OCI-LY7 (cell line): ENCODE measurements around the gene NOD2.

ENCODE experiments used
- EZH2phosphoT487 ChIP-seq: fragments of 200-600 bp; sonication (generic); IDR thresholded peaks from 2 replicates; pipeline ENCODE4 v1.6.1; 2018; ENCODE audit warnings: low read depth, borderline replicate concordance, mild to moderate bottlenecking, mixed run types, antibody characterized with exemption, low read length, moderate library complexity, mixed read lengths
- TF ChIP-seq, protein P1 (sequence below): fragments of 200-600 bp; sonication (generic); conservative IDR thresholded peaks from 2 replicates; pipeline ENCODE4 v1.5.1; 2014; ENCODE audit warnings: mild to moderate bottlenecking, antibody characterized with exemption, low read length, moderate library complexity, mixed read lengths

DNA sequence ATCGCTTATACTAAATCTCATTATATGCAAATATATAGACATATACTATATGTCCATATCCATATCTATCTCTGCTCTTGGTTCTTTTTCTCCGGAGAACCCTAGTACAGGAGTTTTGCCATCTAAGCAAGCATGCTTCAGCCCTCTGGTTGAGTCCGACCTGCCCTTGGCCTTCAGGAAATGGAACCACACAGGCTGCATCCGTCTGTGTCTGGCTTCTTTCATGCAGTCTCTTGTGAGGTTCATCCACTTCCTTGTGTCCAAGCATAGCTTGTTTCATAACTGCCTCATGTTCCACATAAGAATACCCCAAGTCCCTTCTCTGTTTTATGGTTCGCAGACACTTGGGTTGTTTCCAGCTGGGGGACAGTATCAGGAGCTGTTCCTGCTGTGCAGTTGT, 29.1 kb upstream of the NOD2 start:
- TF ChIP-seq EZH2phosphoT487, result no peak
- TF ChIP-seq, protein P1, sequence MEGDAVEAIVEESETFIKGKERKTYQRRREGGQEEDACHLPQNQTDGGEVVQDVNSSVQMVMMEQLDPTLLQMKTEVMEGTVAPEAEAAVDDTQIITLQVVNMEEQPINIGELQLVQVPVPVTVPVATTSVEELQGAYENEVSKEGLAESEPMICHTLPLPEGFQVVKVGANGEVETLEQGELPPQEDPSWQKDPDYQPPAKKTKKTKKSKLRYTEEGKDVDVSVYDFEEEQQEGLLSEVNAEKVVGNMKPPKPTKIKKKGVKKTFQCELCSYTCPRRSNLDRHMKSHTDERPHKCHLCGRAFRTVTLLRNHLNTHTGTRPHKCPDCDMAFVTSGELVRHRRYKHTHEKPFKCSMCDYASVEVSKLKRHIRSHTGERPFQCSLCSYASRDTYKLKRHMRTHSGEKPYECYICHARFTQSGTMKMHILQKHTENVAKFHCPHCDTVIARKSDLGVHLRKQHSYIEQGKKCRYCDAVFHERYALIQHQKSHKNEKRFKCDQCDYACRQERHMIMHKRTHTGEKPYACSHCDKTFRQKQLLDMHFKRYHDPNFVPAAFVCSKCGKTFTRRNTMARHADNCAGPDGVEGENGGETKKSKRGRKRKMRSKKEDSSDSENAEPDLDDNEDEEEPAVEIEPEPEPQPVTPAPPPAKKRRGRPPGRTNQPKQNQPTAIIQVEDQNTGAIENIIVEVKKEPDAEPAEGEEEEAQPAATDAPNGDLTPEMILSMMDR, result no peak
